Skeletal muscle tissue (tissue), 4 donors: ENCODE measurements around the gene NUDT22. TPM values are rescaled to one million over a fixed set of nuclear protein-coding genes. Genes with fewer than 3 reads are reported as not detected.

Source experiments
- H3K27ac ChIP-seq: one replicate; pipeline ENCODE4 v1.7.0; 2013; ENCODE audit warnings: mild to moderate bottlenecking, low read depth, low read length, inconsistent platforms
- H3K27me3 ChIP-seq, 3 donors: one replicate each; pipeline ENCODE4 v1.7.0; 2013; ENCODE audit warnings: low read length in 3 of 3; ENCODE audit not compliant: control insufficient read depth in 3 of 3, insufficient read depth in 3 of 3
- H3K36me3 ChIP-seq, 3 donors: one replicate each; pipeline ENCODE4 v1.7.0; 2013; ENCODE audit warnings: low read length in 3 of 3; ENCODE audit not compliant: control insufficient read depth in 3 of 3, insufficient read depth in 3 of 3
- H3K4me1 ChIP-seq, 3 donors: one replicate each; pipeline ENCODE4 v1.7.0; 2013; ENCODE audit warnings: low read length in 3 of 3, mild to moderate bottlenecking in 3 of 3; ENCODE audit not compliant: control insufficient read depth in 3 of 3, insufficient read depth in 3 of 3
- H3K4me3 ChIP-seq, 3 donors: one replicate each; pipeline ENCODE4 v1.7.0; 2013; ENCODE audit warnings: low read length in 3 of 3
- H3K9ac ChIP-seq, 3 donors: one replicate each; pipeline ENCODE4 v1.7.0; 2013; ENCODE audit warnings: low read length in 3 of 3, mild to moderate bottlenecking in 3 of 3, moderate library complexity in 2 of 3, low read depth in 1 of 3
- H3K9me3 ChIP-seq, 3 donors: one replicate each; pipeline ENCODE4 v1.7.0; 2013; ENCODE audit warnings: low read length in 3 of 3; ENCODE audit not compliant: control insufficient read depth in 3 of 3
- total RNA-seq: library from RNA; depleted of rRNA; stranded (reverse); fragments of >200 nt; gene quantifications from one replicate; pipeline ENCODE4 v1.2.3, GENCODE V29; 2014
- donor health status: Osteomylitis.

Gene NUDT22
- total RNA-seq, 1 donor from 2014 or later: 17.2 TPM

GRCh38 chr11:64258946-64259532 is 33.0 kb downstream of the NUDT22 start:
- H3K27ac ChIP-seq: no peak overlapping the region
- H3K9ac ChIP-seq: no peak overlapping the region
- H3K4me1 ChIP-seq: peaks cover 2 to 4% (median 3%) of the 10 kb centered on the region in 3 donors
- H3K4me3 ChIP-seq: no peak overlapping the region
- peaks cover 47 to 50% (median 48%) of the 10 kb centered on the region in 3 donors for H3K36me3 ChIP-seq
- H3K9me3 ChIP-seq: no peaks in the 10 kb centered on the region
- no peaks in the 10 kb centered on the region for H3K27me3 ChIP-seq

GRCh38 chr11:64259533-64260067 is 33.5 kb downstream of the NUDT22 start:
- Histone ChIP-seq H3K9me3 (no peaks in the 10 kb centered on the region), H3K4me3 (no peak overlapping the region), H3K4me1 (no peaks in the 10 kb centered on the region), H3K36me3 (peaks cover 48 to 50% (median 48%) of the 10 kb centered on the region in 3 donors), H3K27ac (no peak overlapping the region), H3K27me3 (no peaks in the 10 kb centered on the region), H3K9ac (no peak overlapping the region)

GRCh38 chr11:64260147-64260708 is 34.2 kb downstream of the NUDT22 start:
- H3K27ac ChIP-seq: no peak overlapping the region
- H3K27me3 ChIP-seq: no peaks in the 10 kb centered on the region
- no peak overlapping the region for H3K4me3 ChIP-seq
- H3K9me3 ChIP-seq: no peaks in the 10 kb centered on the region
- H3K4me1 ChIP-seq: no peaks in the 10 kb centered on the region
- H3K9ac ChIP-seq: no peak overlapping the region
- peaks cover 42 to 49% (median 46%) of the 10 kb centered on the region in 3 donors for H3K36me3 ChIP-seq

GRCh38 chr11:64261556-64262080 is 35.5 kb downstream of the NUDT22 start:
- Histone ChIP-seq H3K36me3 (peaks cover 47 to 56% (median 50%) of the 10 kb centered on the region in 3 donors), H3K9ac (no peak overlapping the region), H3K4me1 (no peaks in the 10 kb centered on the region), H3K27me3 (no peaks in the 10 kb centered on the region), H3K4me3 (no peak overlapping the region), H3K27ac (no peak overlapping the region), H3K9me3 (no peaks in the 10 kb centered on the region)

DNA sequence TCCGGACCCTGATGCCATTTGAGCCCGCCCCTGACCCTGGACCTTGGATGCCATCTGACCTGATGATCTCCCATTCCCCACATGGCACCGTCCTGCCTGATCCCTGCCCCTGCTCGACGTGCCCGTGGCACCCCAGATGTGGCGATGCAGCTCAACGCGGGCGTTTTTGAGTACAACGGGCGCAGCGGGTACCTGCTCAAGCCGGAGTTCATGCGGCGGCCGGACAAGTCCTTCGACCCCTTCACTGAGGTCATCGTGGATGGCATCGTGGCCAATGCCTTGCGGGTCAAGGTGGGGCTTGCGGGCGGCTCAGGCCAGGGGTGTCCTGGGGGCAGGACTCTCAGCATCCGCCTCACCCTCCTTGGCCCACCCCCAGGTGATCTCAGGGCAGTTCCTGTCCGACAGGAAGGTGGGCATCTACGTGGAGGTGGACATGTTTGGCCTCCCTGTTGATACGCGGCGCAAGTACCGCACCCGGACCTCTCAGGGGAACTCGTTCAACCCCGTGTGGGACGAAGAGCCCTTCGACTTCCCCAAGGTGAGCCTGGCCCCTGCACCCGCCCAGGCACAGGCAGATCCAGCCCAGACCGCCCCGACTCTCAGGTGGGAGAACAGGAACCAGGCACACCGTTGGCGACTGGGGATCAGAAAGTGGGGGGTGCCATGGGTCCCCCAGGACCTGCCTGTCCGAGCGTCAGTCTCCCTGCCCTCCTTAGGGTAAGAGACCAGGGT is 36.4 kb downstream of the NUDT22 start:
- Histone ChIP-seq H3K27ac (no peak overlapping the region), H3K9ac (no peak overlapping the region), H3K36me3 (peaks cover 44 to 54% (median 50%) of the 10 kb centered on the region in 3 donors), H3K4me1 (peaks cover 0 to 5% (median 0%) of the 10 kb centered on the region in 3 donors), H3K4me3 (no peak overlapping the region), H3K27me3 (no peaks in the 10 kb centered on the region), H3K9me3 (no peaks in the 10 kb centered on the region)

DNA sequence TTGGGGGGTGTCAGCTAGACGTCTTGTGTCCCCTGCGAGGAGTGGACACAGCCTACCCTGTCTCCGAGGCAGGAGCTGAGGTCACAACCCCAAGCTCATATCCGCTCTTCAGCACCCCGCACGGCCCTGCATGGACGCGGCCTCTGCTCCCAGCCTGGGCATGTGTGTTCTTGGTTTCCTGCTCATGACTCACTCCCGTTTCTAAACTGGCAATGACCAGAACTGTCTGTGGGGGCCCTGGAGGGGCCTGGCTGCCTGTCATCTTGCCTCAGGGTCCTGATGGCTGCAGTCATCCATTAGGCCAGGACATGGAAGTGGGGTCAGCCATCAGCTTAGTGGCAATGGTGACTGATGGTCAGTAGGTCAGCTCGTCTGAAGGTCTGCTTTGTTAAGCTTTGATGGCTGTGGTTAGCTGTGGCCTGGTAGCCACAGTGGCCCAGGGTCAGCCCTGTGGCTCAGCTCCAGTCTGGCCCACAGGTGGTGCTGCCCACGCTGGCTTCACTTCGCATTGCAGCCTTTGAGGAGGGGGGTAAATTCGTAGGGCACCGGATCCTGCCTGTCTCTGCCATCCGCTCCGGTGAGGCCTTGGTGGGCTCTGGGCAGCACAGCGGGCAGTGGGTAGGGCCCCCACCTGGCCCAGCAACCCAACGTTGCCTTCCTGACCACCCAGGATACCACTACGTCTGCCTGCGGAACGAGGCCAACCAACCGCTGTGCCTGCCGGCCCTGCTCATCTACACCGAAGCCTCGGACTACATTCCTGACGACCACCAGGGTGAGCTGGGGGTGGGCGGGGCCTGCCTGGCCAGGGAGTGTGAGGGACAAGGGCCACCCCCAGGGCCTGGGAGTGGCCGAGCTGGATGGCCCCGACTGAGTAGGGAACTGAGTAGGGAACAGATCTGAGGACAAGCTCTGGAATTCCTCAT is 37.2 kb downstream of the NUDT22 start:
- no peak overlapping the region for H3K27ac ChIP-seq
- H3K9ac ChIP-seq: no peak overlapping the region
- H3K36me3 ChIP-seq: peaks cover 38 to 53% (median 46%) of the 10 kb centered on the region in 3 donors
- H3K27me3 ChIP-seq: no peaks in the 10 kb centered on the region
- H3K4me1 ChIP-seq: peaks cover 7 to 14% (median 8%) of the 10 kb centered on the region in 3 donors
- H3K4me3 ChIP-seq: no peak overlapping the region
- H3K9me3 ChIP-seq: no peaks in the 10 kb centered on the region

- no peak overlapping the region for H3K27ac ChIP-seq
- H3K9ac ChIP-seq: no peak overlapping the region
- no peak overlapping the region for H3K4me3 ChIP-seq
- H3K4me1 ChIP-seq: peaks cover 13 to 20% (median 14%) of the 10 kb centered on the region in 3 donors
- H3K9me3 ChIP-seq: no peaks in the 10 kb centered on the region
- no peaks in the 10 kb centered on the region for H3K27me3 ChIP-seq
- peaks cover 33 to 47% (median 40%) of the 10 kb centered on the region in 3 donors for H3K36me3 ChIP-seq
Measured at GRCh38 chr11:64263947-64264317, 37.9 kb downstream of the NUDT22 start.

DNA sequence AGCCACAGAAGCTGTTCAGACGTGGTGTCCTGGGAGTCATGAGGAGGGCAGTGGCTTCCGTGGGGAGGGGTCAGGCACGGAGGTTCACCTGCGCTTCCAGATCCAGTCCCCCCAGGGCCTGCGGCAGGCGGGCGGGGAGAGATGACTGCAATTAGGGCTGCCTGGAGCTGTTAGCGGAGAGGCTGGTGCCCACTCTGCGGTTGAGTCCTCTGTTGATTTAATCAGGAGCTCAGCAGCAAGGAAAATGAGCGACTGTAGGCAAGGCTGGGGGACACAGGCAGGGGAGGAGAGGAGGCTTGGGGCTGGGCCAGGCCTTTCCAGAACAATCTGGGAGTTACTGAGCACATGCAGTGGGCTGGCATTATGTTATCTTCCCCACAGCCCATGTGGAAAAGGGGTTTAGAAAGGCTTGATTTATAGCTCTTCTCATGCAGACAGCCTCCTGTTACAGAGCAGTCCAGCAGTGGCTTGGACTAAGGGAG is 38.3 kb downstream of the NUDT22 start:
- Histone ChIP-seq H3K4me3 (no peak overlapping the region), H3K9ac (no peak overlapping the region), H3K4me1 (peaks cover 16 to 23% (median 17%) of the 10 kb centered on the region in 3 donors), H3K27me3 (no peaks in the 10 kb centered on the region), H3K27ac (no peak overlapping the region), H3K36me3 (peaks cover 30 to 45% (median 36%) of the 10 kb centered on the region in 3 donors), H3K9me3 (no peaks in the 10 kb centered on the region)
